C4-2B (cell line): ENCODE measurements around the gene LTV1.

ENCODE experiments used
- H3K27ac ChIP-seq: fragments of 450-650 bp; 2 replicates; pipeline ENCODE4 v1.5.1; 2017
- ZFX ChIP-seq: fragments of 450-650 bp; IDR thresholded peaks from 2 replicates; pipeline ENCODE4 v1.6.1; 2017
- TF ChIP-seq, protein P1 (sequence below): fragments of 450-650 bp; conservative IDR thresholded peaks from 2 replicates; pipeline ENCODE4 v1.5.1; 2017; ENCODE audit warnings: mild to moderate bottlenecking

The LTV1 gene

GRCh38 chr6:143884216-143884900, 41.2 kb downstream of the LTV1 start:
- TF ChIP-seq, protein P1, sequence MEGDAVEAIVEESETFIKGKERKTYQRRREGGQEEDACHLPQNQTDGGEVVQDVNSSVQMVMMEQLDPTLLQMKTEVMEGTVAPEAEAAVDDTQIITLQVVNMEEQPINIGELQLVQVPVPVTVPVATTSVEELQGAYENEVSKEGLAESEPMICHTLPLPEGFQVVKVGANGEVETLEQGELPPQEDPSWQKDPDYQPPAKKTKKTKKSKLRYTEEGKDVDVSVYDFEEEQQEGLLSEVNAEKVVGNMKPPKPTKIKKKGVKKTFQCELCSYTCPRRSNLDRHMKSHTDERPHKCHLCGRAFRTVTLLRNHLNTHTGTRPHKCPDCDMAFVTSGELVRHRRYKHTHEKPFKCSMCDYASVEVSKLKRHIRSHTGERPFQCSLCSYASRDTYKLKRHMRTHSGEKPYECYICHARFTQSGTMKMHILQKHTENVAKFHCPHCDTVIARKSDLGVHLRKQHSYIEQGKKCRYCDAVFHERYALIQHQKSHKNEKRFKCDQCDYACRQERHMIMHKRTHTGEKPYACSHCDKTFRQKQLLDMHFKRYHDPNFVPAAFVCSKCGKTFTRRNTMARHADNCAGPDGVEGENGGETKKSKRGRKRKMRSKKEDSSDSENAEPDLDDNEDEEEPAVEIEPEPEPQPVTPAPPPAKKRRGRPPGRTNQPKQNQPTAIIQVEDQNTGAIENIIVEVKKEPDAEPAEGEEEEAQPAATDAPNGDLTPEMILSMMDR = no peak
- H3K27ac ChIP-seq = no peak overlapping the region

DNA sequence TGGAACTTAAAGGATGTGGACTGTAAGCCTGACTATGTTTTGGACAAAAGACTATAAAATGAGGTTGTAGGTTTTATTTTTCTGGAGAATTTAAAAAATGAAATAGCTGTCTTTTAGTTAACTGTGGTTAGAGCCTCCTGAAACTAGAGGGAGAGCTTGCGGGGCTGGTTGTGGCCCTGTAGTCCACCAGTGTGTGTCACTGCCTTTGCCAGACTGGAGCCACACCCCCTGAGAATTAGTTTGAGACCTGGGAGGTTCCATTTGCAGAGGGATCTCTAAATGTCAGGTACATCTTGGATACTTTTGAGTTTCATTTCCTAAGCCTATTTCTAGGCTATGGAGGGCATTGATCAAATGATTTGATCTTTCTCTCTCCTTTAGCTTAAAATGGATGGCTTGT, 42.0 kb downstream of the LTV1 start:
- TF ChIP-seq, protein P1 = no peak
- no peak for TF ChIP-seq ZFX
- H3K27ac ChIP-seq = no peak overlapping the region

GRCh38 chr6:143894655-143895054, 51.5 kb downstream of the LTV1 start:
- TF ChIP-seq, protein P1 = no peak
- TF ChIP-seq ZFX = no peak
- no peak overlapping the region for H3K27ac ChIP-seq

GRCh38 chr6:143896126-143896860, 53.2 kb downstream of the LTV1 start:
- no peak overlapping the region for H3K27ac ChIP-seq
- no peak for TF ChIP-seq ZFX
- TF ChIP-seq, protein P1 = no peak

DNA sequence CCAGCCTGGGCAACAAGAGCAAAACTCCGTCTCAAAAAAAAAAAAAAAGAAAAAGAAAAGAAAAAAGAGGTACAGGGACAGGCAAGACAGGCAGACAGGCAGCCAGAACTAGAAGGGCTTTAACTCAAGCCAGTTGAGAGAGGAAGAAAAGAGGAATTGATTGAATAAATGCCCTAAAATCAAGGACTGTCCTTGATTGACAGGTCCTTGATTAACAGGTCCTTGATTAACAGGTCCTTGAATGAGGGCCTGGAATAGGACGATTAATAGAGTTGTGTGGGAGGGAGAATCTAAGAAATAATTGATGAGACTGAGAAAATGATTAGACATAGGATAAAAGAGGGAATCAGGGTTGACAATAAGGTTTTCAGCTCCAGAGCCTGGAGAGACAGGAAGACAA, 57.2 kb downstream of the LTV1 start:
- H3K27ac ChIP-seq = no peak overlapping the region
- TF ChIP-seq, protein P1 = no peak
- no peak for TF ChIP-seq ZFX

DNA sequence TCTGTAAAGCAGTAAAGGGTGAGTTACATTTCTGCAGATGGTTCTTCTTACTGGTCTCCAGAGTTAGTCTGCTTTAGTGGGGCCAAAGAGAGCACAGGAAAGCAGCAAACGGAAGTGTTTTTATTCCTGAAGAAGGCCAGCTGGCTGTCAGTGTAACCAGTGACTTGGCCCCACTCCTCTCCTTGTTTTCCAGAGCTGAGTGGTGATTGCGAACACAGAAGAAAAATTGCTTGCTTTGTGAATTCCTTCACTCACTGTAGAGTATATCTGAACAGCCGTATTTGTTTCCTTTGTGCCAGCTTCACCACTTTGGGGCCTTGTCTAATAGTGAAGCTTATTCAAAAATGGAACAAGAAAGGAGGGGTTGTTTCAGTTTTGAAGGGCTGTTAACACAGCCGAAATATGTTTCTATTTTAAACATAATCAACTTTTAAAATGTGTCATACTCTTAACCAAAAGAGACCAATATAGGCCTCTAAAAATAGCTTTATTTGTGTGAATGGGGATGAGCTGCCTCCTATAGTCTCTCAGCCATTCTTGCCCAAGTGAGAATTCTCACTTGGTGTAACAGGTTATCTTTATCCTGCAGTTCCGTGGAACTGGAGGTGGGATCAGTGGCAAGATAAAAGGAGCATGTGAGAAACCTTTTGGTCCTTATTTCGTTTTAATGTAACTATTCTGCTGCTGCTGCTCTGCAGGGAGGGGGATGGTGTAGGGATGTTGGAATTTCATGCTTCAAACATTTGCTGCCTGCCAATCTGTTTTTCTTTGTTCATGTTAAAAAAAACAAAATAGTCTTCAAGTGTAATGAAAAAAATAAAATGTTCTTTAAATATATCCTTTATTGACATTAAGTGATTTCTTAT, 59.0 kb downstream of the LTV1 start:
- no peak for TF ChIP-seq ZFX
- TF ChIP-seq, protein P1 = no peak
- H3K27ac ChIP-seq = no peak overlapping the region
